Right lobe of liver (tissue), 6 donors: ENCODE results near the gene LMNTD2. TPM values are rescaled to one million over a fixed set of nuclear protein-coding genes. Genes with fewer than 3 reads are reported as not detected.

Experiments
- ATAC-seq, 4 donors: fragments of 200-7000 bp; cut with Tn5 transposase; one replicate each; pipeline ENCODE4 v1.9.1; 2020; ENCODE audit warnings: mild to moderate bottlenecking in 4 of 4, moderate library complexity in 4 of 4
- DNase-seq, 3 donors: peaks; one replicate each; pipeline ENCODE4 v3.0.0-alpha.2; 2020
- H3K27ac ChIP-seq, 3 donors: fragments of 200-600 bp; one replicate each; pipeline ENCODE4 v1.8.0; 2022
- H3K27me3 ChIP-seq, 2 donors: fragments of 200-600 bp; one replicate each; pipeline ENCODE4 v1.8.0; 2022
- H3K36me3 ChIP-seq, 4 donors: fragments of 200-600 bp; sonication (generic) in 1 of 4; one replicate each; pipeline versions ENCODE4 v1.5.1 to v1.8.0; 2017 to 2022; ENCODE audit warnings: control low read depth in 1 of 4
- H3K4me1 ChIP-seq, 4 donors: fragments of 200-600 bp; sonication (generic) in 1 of 4; one replicate each; pipeline versions ENCODE4 v1.5.1 to v1.8.0; 2017 to 2022; ENCODE audit warnings: control low read depth in 1 of 4
- H3K4me3 ChIP-seq, 3 donors: fragments of 200-600 bp; one replicate each; pipeline ENCODE4 v1.8.0; 2022
- H3K9me3 ChIP-seq, 4 donors: fragments of 200-600 bp; sonication (generic) in 1 of 4; one replicate each; pipeline versions ENCODE4 v1.5.1 to v1.8.0; 2017 to 2022; ENCODE audit warnings: control low read depth in 1 of 4
- CTCF ChIP-seq, 4 donors: fragments of 200-600 bp in 3 of 4; fragments of 450-650 bp in 1 of 4; IDR thresholded peaks; one replicate each; pipeline versions ENCODE4 v1.5.1 to v1.8.0; 2016 to 2022; ENCODE audit warnings: antibody characterized with exemption in 4 of 4, mild to moderate bottlenecking in 2 of 4
- POLR2A ChIP-seq: fragments of 450-650 bp; IDR thresholded peaks from one replicate; pipeline ENCODE4 v1.6.1; 2017; ENCODE audit warnings: antibody characterized with exemption, mild to moderate bottlenecking
- WGBS: methylation state at CpG from one replicate; pipeline ENCODE4 v1.1.6; 2018; ENCODE audit warnings: low coverage, low lambda C conversion rate; ENCODE audit not compliant: insufficient coverage; ENCODE audit errors: missing lambda C conversion rate; 5-methylcytosine and 5-hydroxymethylcytosine counted together
- intact Hi-C, 2 donors: fragments of 100-400 bp; cut with DNase I; formaldehyde crosslinking; loops; one replicate each; pipeline versions ENCODE4 v1.11.2 to v1.14.1; 2022
- total RNA-seq, 6 experiments: library from RNA; depleted of rRNA in 2 of 6; stranded (reverse); fragments of >200 nt in 2 of 6; fragmentation: NEBNext Ultra II Directional in 3 of 6; extraction: Animal tissue kit (Norgen Biotek cat#: 25700) in 3 of 6; gene quantifications; one replicate each; pipeline versions ENCODE4 v1.1.0 to v1.2.4, GENCODE V29; 2016 to 2023
- donor health status: DM: no; HTN: yes; CAD: no.
- donor health status: DM: no; HTN: no; CAD: no.
- donor health status: DM: no; HTN: no; CAD: no.
- donor health status: DM: no; HTN: yes; CAD: no.
- donor health status: DM: no; HTN: yes; CAD: no.

Gene LMNTD2
- total RNA-seq, 6 experiments from 2014 or later = 4.7 to 14.7 (median 7.9) TPM

- Histone ChIP-seq H3K27me3 (no peaks in the 10 kb centered on the region), H3K4me3 (no peak overlapping the region), H3K36me3 (peaks cover 0 to 93% (median 42%) of the 10 kb centered on the region in 4 donors), H3K4me1 (no peaks in the 10 kb centered on the region), H3K9me3 (no peaks in the 10 kb centered on the region), H3K27ac (no peak overlapping the region)
- DNase-seq (no peak), ATAC-seq (no peak)
- intact Hi-C loops = no loop called here
- WGBS = 96% methylated on average over 4 of the region's 10 CpGs
- no peak for TF ChIP-seq POLR2A
- no peak for TF ChIP-seq CTCF (IDR thresholded peaks at IDR 0.05)
Observed at GRCh38 chr11:595400-595799, 34.9 kb upstream of the LMNTD2 start.

- no peak overlapping the region for H3K27ac ChIP-seq
- WGBS = 100% methylated on average over 5 of the region's 21 CpGs
- H3K4me3 ChIP-seq = no peak overlapping the region
- H3K9me3 ChIP-seq = no peaks in the 10 kb centered on the region
- TF ChIP-seq POLR2A (no peak), CTCF (IDR thresholded peaks at IDR 0.05) (no peak)
- no peak for DNase-seq
- peaks cover 0 to 5% (median 2%) of the 10 kb centered on the region in 4 donors for H3K4me1 ChIP-seq
- intact Hi-C loops = no loop called here
- H3K36me3 ChIP-seq = peaks cover 0 to 93% (median 36%) of the 10 kb centered on the region in 4 donors
- H3K27me3 ChIP-seq = no peaks in the 10 kb centered on the region
- no peak for ATAC-seq
Observed at GRCh38 chr11:593347-593746, 32.8 kb upstream of the LMNTD2 start.

- H3K4me1 ChIP-seq = peaks cover 0 to 9% (median 4%) of the 10 kb centered on the region in 4 donors
- no peaks in the 10 kb centered on the region for H3K27me3 ChIP-seq
- intact Hi-C loops = no loop called here
- WGBS = 77% methylated on average over 9 of the region's 10 CpGs
- no peak for TF ChIP-seq POLR2A
- TF ChIP-seq CTCF (IDR thresholded peaks at IDR 0.05) = no peak
- H3K27ac ChIP-seq = no peak overlapping the region
- no peak overlapping the region for H3K4me3 ChIP-seq
- no peak for ATAC-seq
- H3K36me3 ChIP-seq = peaks cover 0 to 88% (median 33%) of the 10 kb centered on the region in 4 donors
- no peak for DNase-seq
- no peaks in the 10 kb centered on the region for H3K9me3 ChIP-seq
Observed at GRCh38 chr11:592918-593317, 32.4 kb upstream of the LMNTD2 start.

- Histone ChIP-seq H3K27ac (no peak overlapping the region), H3K27me3 (no peaks in the 10 kb centered on the region), H3K36me3 (peaks cover 0 to 85% (median 33%) of the 10 kb centered on the region in 4 donors), H3K9me3 (no peaks in the 10 kb centered on the region), H3K4me1 (peaks cover 0 to 12% (median 7%) of the 10 kb centered on the region in 4 donors), H3K4me3 (no peak overlapping the region)
- intact Hi-C loops = no loop called here
- ATAC-seq (no peak), DNase-seq (no peak)
- WGBS = 92% methylated on average over 7 of the region's 22 CpGs
- TF ChIP-seq POLR2A = no peak
- TF ChIP-seq CTCF (IDR thresholded peaks at IDR 0.05) = no peak
Observed at GRCh38 chr11:592501-592900, 32.0 kb upstream of the LMNTD2 start.

GRCh38 chr11:590997-591396 lies 30.5 kb upstream of the LMNTD2 start:
- Histone ChIP-seq H3K36me3 (peaks cover 0 to 79% (median 32%) of the 10 kb centered on the region in 4 donors), H3K27ac (no peak overlapping the region), H3K4me1 (peaks cover 0 to 28% (median 18%) of the 10 kb centered on the region in 4 donors), H3K9me3 (no peaks in the 10 kb centered on the region), H3K4me3 (no peak overlapping the region), H3K27me3 (no peaks in the 10 kb centered on the region)
- ATAC-seq (no peak), DNase-seq (no peak)
- intact Hi-C loops = no loop called here
- TF ChIP-seq CTCF (IDR thresholded peaks at IDR 0.05) = no peak
- TF ChIP-seq POLR2A = no peak
- WGBS = 58% methylated on average over 5 of the region's 11 CpGs
